ENCODE data around the gene ZBTB21. TPM values are rescaled to one million over a fixed set of nuclear protein-coding genes. Genes with fewer than 3 reads are reported as not detected.

Gene ZBTB21
- total RNA-seq, 1 experiment from 2014 or later: 18.1 TPM

DNA sequence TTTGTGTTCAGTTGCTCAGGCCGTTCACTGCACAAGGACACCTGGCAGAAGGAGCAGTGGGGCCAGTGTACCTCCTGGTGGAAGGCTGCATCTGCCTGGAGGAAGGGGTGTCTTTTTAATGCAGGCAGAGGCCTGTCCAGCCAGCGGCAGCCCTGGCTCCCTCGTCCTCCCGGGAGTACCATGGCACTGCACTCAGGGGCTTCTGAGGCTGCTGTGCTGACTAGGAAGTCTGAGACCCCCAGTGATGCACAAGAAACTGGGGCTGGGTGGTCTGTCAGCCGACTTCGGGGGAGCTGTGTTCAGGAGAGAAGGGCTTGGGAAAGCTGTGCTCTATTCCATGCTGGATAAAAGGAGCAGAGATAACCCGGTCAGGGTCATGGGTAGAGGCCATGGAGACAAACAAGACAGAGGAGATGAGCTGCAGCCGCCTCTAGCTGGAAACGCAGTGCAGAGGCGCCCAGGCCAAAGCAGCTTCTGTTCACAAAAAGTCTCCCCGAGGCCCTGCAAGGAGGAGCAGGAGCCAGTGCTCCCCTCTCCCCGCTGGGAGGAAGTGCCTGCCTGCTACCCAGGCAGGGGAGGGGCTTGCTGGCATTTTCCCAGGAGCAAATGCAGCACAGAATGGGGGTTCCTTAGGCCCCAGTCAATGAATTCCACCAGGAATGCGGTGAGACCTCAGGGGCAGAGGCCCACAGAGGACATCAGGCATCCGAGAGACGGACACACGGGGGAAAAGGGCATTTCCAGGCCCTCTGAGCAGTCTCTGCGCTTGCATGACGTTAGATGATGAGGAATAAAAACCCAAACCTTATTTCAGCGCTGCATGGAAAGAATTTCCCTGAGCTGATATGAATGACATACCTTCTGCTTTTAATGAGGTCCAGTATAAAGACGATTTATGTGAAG lies 39.2 kb downstream of the ZBTB21 start:
- no peak overlapping the region for H2BK120ac ChIP-seq (ENCODE audit: low read depth, low read length, poor library complexity, severe bottlenecking)
- no peak overlapping the region for H4K5ac ChIP-seq (ENCODE audit: insufficient read length, low read depth, low read length)
- no peaks in the 10 kb centered on the region for H3K23me2 ChIP-seq (ENCODE audit: insufficient read length, low read depth, low read length, poor library complexity, severe bottlenecking)
- no peak overlapping the region for H4K8ac ChIP-seq (replicated peaks; ENCODE audit: insufficient read length, low read depth, low read length)
- H4K20me1 ChIP-seq (ENCODE audit: control insufficient read depth, insufficient read depth, insufficient read length): no peaks in the 10 kb centered on the region
- H3K4me2 ChIP-seq (ENCODE audit: insufficient read depth, insufficient read length, low read length): no peak overlapping the region
- Mint-ChIP-seq H3K36me3 (ENCODE audit: insufficient read depth in 1 of 3, low read depth in 3 of 3) (no peaks in the 10 kb centered on the region), H3K27ac (peak overlapping the region in 1 of 3 experiments; percentile 15; a peak in 2 of 7 replicates), H3K27me3 (ENCODE audit: low read depth) (peaks cover 2% of the 10 kb centered on the region), H3K4me3 (no peak overlapping the region), H3K9me3 (no peaks in the 10 kb centered on the region), H3K4me1 (peaks cover 32 to 38% of the 10 kb centered on the region in 2 experiments)
- no peak overlapping the region for H3K27ac ChIP-seq (ENCODE audit: insufficient read length, low read depth, low read length)
- no peak overlapping the region for H2AK5ac ChIP-seq (ENCODE audit: insufficient read length, low read length)
- no peaks in the 10 kb centered on the region for H3K9me3 ChIP-seq (ENCODE audit: control insufficient read depth, low read depth, low read length)
- no peak overlapping the region for H2BK20ac ChIP-seq (ENCODE audit: low read depth, low read length, poor library complexity, severe bottlenecking)
- no peak overlapping the region for H3K18ac ChIP-seq (ENCODE audit: insufficient read length, low read depth, low read length)
- DNase-seq: no peak
- no peak overlapping the region for H3T11ph ChIP-seq (ENCODE audit: low read length)
- no peak overlapping the region for H3K4ac ChIP-seq (ENCODE audit: low read depth, low read length)
- H3K79me2 ChIP-seq (ENCODE audit: insufficient read depth, low read length): no peaks in the 10 kb centered on the region
- H3K56ac ChIP-seq (ENCODE audit: insufficient read length, low read depth, low read length): no peak overlapping the region
- H2AFZ ChIP-seq (ENCODE audit: low read length): no peak overlapping the region
- H3K79me1 ChIP-seq (ENCODE audit: insufficient read depth, low read depth, low read length, poor library complexity, severe bottlenecking): no peaks in the 10 kb centered on the region
- no peak overlapping the region for H3K23ac ChIP-seq (ENCODE audit: insufficient read length, low read depth, low read length)
- H3K27me3 ChIP-seq (ENCODE audit: insufficient read depth, low read length): no peaks in the 10 kb centered on the region
- no peak overlapping the region for H3K9ac ChIP-seq (ENCODE audit: extremely low read depth, insufficient read length, low read length)
- no peak overlapping the region for H2BK5ac ChIP-seq (ENCODE audit: insufficient read length, low read length)
- no peak overlapping the region for H2BK15ac ChIP-seq (ENCODE audit: low read depth, low read length)
- WGBS (ENCODE audit: extremely low coverage, insufficient read length, low lambda C conversion rate): no CpG with 5 or more reads among the region's 20 CpGs
- H3K14ac ChIP-seq (ENCODE audit: insufficient read depth, low read length): no peak overlapping the region
- TF ChIP-seq, protein P1, sequence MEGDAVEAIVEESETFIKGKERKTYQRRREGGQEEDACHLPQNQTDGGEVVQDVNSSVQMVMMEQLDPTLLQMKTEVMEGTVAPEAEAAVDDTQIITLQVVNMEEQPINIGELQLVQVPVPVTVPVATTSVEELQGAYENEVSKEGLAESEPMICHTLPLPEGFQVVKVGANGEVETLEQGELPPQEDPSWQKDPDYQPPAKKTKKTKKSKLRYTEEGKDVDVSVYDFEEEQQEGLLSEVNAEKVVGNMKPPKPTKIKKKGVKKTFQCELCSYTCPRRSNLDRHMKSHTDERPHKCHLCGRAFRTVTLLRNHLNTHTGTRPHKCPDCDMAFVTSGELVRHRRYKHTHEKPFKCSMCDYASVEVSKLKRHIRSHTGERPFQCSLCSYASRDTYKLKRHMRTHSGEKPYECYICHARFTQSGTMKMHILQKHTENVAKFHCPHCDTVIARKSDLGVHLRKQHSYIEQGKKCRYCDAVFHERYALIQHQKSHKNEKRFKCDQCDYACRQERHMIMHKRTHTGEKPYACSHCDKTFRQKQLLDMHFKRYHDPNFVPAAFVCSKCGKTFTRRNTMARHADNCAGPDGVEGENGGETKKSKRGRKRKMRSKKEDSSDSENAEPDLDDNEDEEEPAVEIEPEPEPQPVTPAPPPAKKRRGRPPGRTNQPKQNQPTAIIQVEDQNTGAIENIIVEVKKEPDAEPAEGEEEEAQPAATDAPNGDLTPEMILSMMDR (conservative IDR thresholded peaks at IDR 0.05): no peak
- no peaks in the 10 kb centered on the region for H3K4me1 ChIP-seq (ENCODE audit: insufficient read depth, low read length)
- no peak overlapping the region for H4K91ac ChIP-seq (ENCODE audit: insufficient read length, low read depth, low read length)
- H2BK12ac ChIP-seq (ENCODE audit: insufficient read length, low read depth, low read length): no peak overlapping the region
